K562 (cell line): Measurements from ENCODE around the gene HSDL2. TPM values are rescaled to one million over a fixed set of nuclear protein-coding genes. Genes with fewer than 3 reads are reported as not detected.

ENCODE experiments used
- ARID1B ChIP-seq: fragments of 450-650 bp; IDR thresholded peaks from 2 replicates; pipeline ENCODE4 v1.6.1; 2016; ENCODE audit warnings: antibody characterized with exemption, mild to moderate bottlenecking, inconsistent platforms
- BRCA1 ChIP-seq, 2 experiments: fragments of 450-650 bp in 1 of 2; sonication (generic) in 1 of 2; formaldehyde crosslinking in 1 of 2; IDR thresholded peaks; 2 replicates each; pipeline versions ENCODE4 v1.5.0 to v1.6.1; 2017 to 2020; ENCODE audit warnings: mild to moderate bottlenecking in 1 of 2, missing genetic modification reagents in 1 of 2
- DPF2 ChIP-seq: fragments of 450-650 bp; IDR thresholded peaks from 2 replicates; pipeline ENCODE4 v1.6.1; 2016
- E2F6 ChIP-seq, 2 experiments: IDR thresholded peaks; 2 replicates each; pipeline ENCODE4 v1.6.1; 2011; ENCODE audit warnings: borderline replicate concordance in 1 of 2, control low read depth in 1 of 2, low read depth in 1 of 2, low read length in 1 of 2, mild to moderate bottlenecking in 1 of 2, mixed read lengths in 1 of 2, moderate library complexity in 1 of 2; ENCODE audit not compliant: insufficient read depth in 1 of 2, insufficient read length in 1 of 2, poor library complexity in 1 of 2, severe bottlenecking in 1 of 2; ENCODE audit errors: extremely low read depth in 1 of 2
- FOXK2 ChIP-seq, 2 experiments: fragments of 450-650 bp; IDR thresholded peaks in 1 of 2; conservative IDR thresholded peaks in 1 of 2; 2 replicates each; pipeline ENCODE4 v1.6.1; 2016; ENCODE audit warnings: low read depth in 2 of 2, mild to moderate bottlenecking in 1 of 2
- HDAC3 ChIP-seq: fragments of 450-650 bp; IDR thresholded peaks from 2 replicates; pipeline ENCODE4 v1.6.1; 2018; ENCODE audit warnings: borderline replicate concordance, mild to moderate bottlenecking, moderate library complexity; ENCODE audit not compliant: partially characterized antibody
- HEY1 ChIP-seq: fragments of 250-450 bp; sonication (Bioruptor Pico); IDR thresholded peaks from 2 replicates; pipeline ENCODE4 v1.5.0; 2020; ENCODE audit warnings: mild to moderate bottlenecking, moderate library complexity, borderline replicate concordance
- KDM1A ChIP-seq, 2 experiments: fragments of 450-650 bp; IDR thresholded peaks; 2 replicates each; pipeline ENCODE4 v1.6.1; 2016; ENCODE audit warnings: mild to moderate bottlenecking in 2 of 2
- MTF1 ChIP-seq: fragments of 250-450 bp; sonication (Bioruptor Pico); IDR thresholded peaks from 2 replicates; pipeline ENCODE4 v1.9.0; 2021; ENCODE audit warnings: moderate library complexity, mild to moderate bottlenecking, inconsistent platforms, borderline replicate concordance
- PBX2 ChIP-seq, 2 experiments: IDR thresholded peaks in 1 of 2; conservative IDR thresholded peaks in 1 of 2; 2 replicates each; pipeline ENCODE4 v1.6.1; 2016; ENCODE audit warnings: low read depth in 2 of 2, mild to moderate bottlenecking in 1 of 2, missing compliant biosample characterization in 1 of 2, missing genetic modification characterization in 1 of 2, moderate library complexity in 1 of 2
- PKNOX1 ChIP-seq: fragments of 450-650 bp; IDR thresholded peaks from 2 replicates; pipeline ENCODE4 v1.6.1; 2016
- RBM14 ChIP-seq: fragments of 200-400 bp; formaldehyde crosslinking; IDR thresholded peaks from 2 replicates; pipeline ENCODE4 v1.6.1; 2018; ENCODE audit warnings: low read depth, mild to moderate bottlenecking, low read length, moderate library complexity, borderline replicate concordance; ENCODE audit not compliant: insufficient read depth
- RCOR1 ChIP-seq, 2 experiments: IDR thresholded peaks; 2 replicates each; pipeline ENCODE4 v1.6.1; 2012; ENCODE audit warnings: low read depth in 2 of 2, low read length in 2 of 2, borderline replicate concordance in 1 of 2, improper control_type of control experiment in 1 of 2
- ZEB2 ChIP-seq: fragments of 450-650 bp; IDR thresholded peaks from 2 replicates; pipeline ENCODE4 v1.6.1; 2016
- ZNF24 ChIP-seq: fragments of 450-650 bp; IDR thresholded peaks from 2 replicates; pipeline ENCODE4 v1.6.1; 2016
- ZNF384 ChIP-seq: IDR thresholded peaks from 2 replicates; pipeline ENCODE4 v1.6.1; 2012; ENCODE audit warnings: low read depth, low read length, improper control_type of control experiment
- polyA plus RNA-seq, 8 experiments: library from polyadenylated mRNA; depleted of rRNA in 4 of 8; stranded (reverse) in 5 of 8; unstranded in 3 of 8; fragments of >200 nt; fragmentation: Nextera tagmentation in 2 of 8; fragmentation: Illumina TruSeq in 1 of 8; extraction: Ambion mirVana in 2 of 8; extraction: Trizol in 1 of 8; gene quantifications; 2 replicates each; pipeline versions ENCODE4 v1.2.1 to v1.2.3, GENCODE V29; 2011 to 2014; ENCODE audit warnings: inconsistent platforms in 1 of 8, missing spikeins in 1 of 8
- total RNA-seq, 7 experiments: library from RNA; depleted of rRNA in 6 of 7; stranded (reverse); fragments of >200 nt in 6 of 7; fragmentation: Illumina TruSeq in 2 of 7; extraction: Trizol in 2 of 7; gene quantifications; 2 replicates each; pipeline versions ENCODE4 v1.2.1 to v1.2.3, GENCODE V29; 2011 to 2021; ENCODE audit warnings: low replicate concordance in 1 of 7
- TF ChIP-seq, protein P1 (sequence below): sonication (generic); formaldehyde crosslinking; IDR thresholded peaks from 2 replicates; pipeline ENCODE4 v1.8.0; 2022; ENCODE audit warnings: mild to moderate bottlenecking, missing genetic modification reagents
- TF ChIP-seq, protein P2 (sequence below): fragments of 450-650 bp; formaldehyde crosslinking; IDR thresholded peaks from 2 replicates; pipeline ENCODE4 v1.4.0; 2020; ENCODE audit warnings: mild to moderate bottlenecking, moderate library complexity
- TF ChIP-seq, protein P3 (sequence below), 2 experiments: fragments of 450-650 bp in 1 of 2; sonication (generic) in 1 of 2; formaldehyde crosslinking; conservative IDR thresholded peaks; 2 replicates each; pipeline versions ENCODE4 v1.4.0 to v1.8.1; 2020 to 2022; ENCODE audit warnings: mild to moderate bottlenecking in 1 of 2, missing genetic modification reagents in 1 of 2

Gene HSDL2
- total and polyA plus RNA-seq, 9 of the 15 experiments (the other 6 are each of a cell fraction or from before 2014, with no cell fraction given): 22.8 to 74.1 (median 35.6) TPM

DNA sequence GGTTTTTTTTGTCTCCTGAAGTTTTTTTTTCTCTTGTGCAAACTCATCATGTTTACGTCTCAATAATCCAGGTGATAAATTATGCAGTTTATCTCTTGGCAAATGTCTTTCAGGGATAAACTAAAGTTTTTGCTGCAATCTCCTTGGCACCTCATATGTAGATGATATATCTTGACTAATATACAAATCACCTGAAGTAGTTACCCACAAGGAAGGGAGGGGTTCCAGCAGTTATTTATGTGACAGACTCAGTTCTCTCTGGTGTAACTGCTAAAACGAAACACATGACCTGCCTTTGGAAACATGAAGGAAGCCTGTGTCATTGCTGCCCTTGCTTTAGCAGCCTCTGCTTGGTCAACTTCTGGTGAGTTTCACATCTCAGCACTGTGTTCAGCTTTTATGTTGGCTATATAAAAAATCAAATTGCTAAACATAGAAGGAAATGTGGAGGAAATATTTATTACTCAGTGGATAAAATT is 67.4 kb downstream of the HSDL2 start (continued):
- peak; percentile 67 for TF ChIP-seq PKNOX1
- no peak for TF ChIP-seq BRCA1 (IDR thresholded peaks at IDR 0.05)
- no peak for TF ChIP-seq BRCA1 (CRISPR knock-in tag; IDR thresholded peaks at IDR 0.05)
- TF ChIP-seq RCOR1 (IDR thresholded peaks at IDR 0.05; ENCODE audit: borderline replicate concordance in 1 of 2, low read depth in 2 of 2, low read length in 2 of 2): peak in 1 of 2 experiments; percentile 32; a peak in 1 of 4 replicates
- TF ChIP-seq PBX2 (CRISPR knock-in tag; IDR thresholded peaks at IDR 0.05; ENCODE audit: low read depth): no peak
- peak; percentile 91 for TF ChIP-seq PBX2 (tag; conservative IDR thresholded peaks at IDR 0.05; ENCODE audit: low read depth)
- no peak for TF ChIP-seq KDM1A (IDR thresholded peaks at IDR 0.05)
- no peak for TF ChIP-seq HDAC3
- no peak for TF ChIP-seq MTF1 (CRISPR knock-in tag)
- TF ChIP-seq ARID1B: 0 out of 2 replicates have a peak, but pooled peaks have one; percentile 19
- TF ChIP-seq RBM14: no peak
- TF ChIP-seq, protein P1, sequence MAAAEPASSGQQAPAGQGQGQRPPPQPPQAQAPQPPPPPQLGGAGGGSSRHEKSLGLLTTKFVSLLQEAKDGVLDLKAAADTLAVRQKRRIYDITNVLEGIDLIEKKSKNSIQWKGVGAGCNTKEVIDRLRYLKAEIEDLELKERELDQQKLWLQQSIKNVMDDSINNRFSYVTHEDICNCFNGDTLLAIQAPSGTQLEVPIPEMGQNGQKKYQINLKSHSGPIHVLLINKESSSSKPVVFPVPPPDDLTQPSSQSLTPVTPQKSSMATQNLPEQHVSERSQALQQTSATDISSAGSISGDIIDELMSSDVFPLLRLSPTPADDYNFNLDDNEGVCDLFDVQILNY (CRISPR knock-in tag): no peak
- peak; percentile 61; the same call in 1 of the 2 replicates for TF ChIP-seq ZNF384
- peak; percentile 39; the same call in 1 of the 2 replicates for TF ChIP-seq DPF2
- TF ChIP-seq E2F6 (IDR thresholded peaks at IDR 0.05; ENCODE audit: borderline replicate concordance in 1 of 2, extremely low read depth in 1 of 2, insufficient read depth in 1 of 2, insufficient read length in 1 of 2, low read depth in 1 of 2, low read length in 1 of 2, poor library complexity in 1 of 2, severe bottlenecking in 1 of 2): no peak
- TF ChIP-seq ZNF24: no peak
- TF ChIP-seq, protein P2, sequence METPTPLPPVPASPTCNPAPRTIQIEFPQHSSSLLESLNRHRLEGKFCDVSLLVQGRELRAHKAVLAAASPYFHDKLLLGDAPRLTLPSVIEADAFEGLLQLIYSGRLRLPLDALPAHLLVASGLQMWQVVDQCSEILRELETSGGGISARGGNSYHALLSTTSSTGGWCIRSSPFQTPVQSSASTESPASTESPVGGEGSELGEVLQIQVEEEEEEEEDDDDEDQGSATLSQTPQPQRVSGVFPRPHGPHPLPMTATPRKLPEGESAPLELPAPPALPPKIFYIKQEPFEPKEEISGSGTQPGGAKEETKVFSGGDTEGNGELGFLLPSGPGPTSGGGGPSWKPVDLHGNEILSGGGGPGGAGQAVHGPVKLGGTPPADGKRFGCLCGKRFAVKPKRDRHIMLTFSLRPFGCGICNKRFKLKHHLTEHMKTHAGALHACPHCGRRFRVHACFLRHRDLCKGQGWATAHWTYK (CRISPR knock-in tag): no peak
- TF ChIP-seq ZEB2: 0 out of 2 replicates have a peak, but pooled peaks have one; percentile 34
- TF ChIP-seq, protein P3, sequence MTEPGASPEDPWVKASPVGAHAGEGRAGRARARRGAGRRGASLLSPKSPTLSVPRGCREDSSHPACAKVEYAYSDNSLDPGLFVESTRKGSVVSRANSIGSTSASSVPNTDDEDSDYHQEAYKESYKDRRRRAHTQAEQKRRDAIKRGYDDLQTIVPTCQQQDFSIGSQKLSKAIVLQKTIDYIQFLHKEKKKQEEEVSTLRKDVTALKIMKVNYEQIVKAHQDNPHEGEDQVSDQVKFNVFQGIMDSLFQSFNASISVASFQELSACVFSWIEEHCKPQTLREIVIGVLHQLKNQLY (CRISPR knock-in tag; conservative IDR thresholded peaks at IDR 0.05): no peak
- TF ChIP-seq FOXK2 (conservative IDR thresholded peaks at IDR 0.05 in 1 of 2, IDR thresholded peaks at IDR 0.05 in 1 of 2; ENCODE audit: low read depth in 2 of 2): peak; percentile 54 to 59; a peak in 2 of 4 replicates
- TF ChIP-seq HEY1 (CRISPR knock-in tag): no peak
